Kidney epithelial cell (primary cell): Measurements from ENCODE around the gene FSTL4. TPM values are rescaled to one million over a fixed set of nuclear protein-coding genes. Genes with fewer than 3 reads are reported as not detected.

ENCODE experiments used
- DNase-seq: peaks from one replicate; pipeline ENCODE4 v3.0.0-alpha.2; 2010; ENCODE audit warnings: low read depth
- H3K27me3 ChIP-seq: 2 replicates; pipeline ENCODE4 v1.6.0; 2011; ENCODE audit warnings: low read length; ENCODE audit not compliant: control insufficient read depth, insufficient read depth
- H3K36me3 ChIP-seq: 2 replicates; pipeline ENCODE4 v1.5.1; 2011; ENCODE audit warnings: low read length; ENCODE audit not compliant: control insufficient read depth, insufficient read depth
- H3K4me3 ChIP-seq: 2 replicates; pipeline ENCODE4 v1.5.1; 2011; ENCODE audit warnings: low read depth, mild to moderate bottlenecking, control low read depth, low read length
- total RNA-seq: library from RNA; depleted of rRNA; stranded (reverse); fragments of >200 nt; gene quantifications from 2 replicates; pipeline ENCODE4 v1.2.3, GENCODE V29; 2015
- TF ChIP-seq, protein P1 (sequence below): IDR thresholded peaks from 2 replicates; pipeline ENCODE4 v1.5.1; 2011; ENCODE audit warnings: mild to moderate bottlenecking, moderate library complexity, low read length, control low read depth, inconsistent platforms; ENCODE audit not compliant: insufficient read depth, poor library complexity, severe bottlenecking

FSTL4 gene
- total RNA-seq, 1 donor from 2014 or later: not detected

DNA sequence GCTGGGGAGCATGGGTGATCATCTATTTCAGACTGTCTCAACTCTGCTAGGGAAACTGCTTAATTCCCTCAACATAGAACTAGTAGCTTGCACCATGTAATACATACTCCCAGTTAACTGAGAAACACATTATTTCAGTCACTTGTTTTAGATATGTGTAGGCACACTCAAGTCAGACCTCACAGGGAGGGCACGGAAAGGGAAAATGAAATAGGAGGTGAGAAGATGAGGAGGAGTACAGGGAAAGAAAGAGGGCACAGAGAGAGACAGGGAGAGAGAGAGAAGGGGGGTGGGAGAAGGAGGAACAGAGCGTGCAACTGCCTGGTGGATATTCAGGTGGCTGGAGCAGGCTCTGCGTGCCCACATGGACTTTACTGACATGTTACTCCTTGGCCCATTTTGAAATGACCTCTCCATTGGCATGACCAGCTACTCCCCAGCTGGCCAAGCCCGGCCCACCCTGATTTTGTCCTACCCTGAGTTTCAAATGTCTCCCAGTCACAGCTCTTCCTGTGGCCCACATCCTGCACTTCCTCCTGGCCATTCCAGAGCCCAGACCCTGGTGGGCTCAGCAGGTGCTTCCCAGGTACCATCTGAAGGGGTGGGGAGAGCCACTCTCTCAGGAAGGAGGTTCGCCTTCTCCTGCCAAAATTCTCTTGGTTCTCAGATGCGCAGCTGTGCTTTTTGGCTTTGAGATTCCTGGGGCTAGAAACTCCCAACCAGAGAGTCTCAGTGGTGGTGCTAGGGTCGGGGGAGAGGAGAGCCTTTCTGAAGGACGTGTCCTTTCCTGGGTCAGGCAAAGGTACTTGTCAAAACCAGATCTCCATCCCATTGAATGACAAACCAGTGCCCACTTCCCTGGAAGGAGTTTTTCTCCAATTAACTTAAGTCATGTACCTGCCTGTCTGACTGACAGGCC lies 229.4 kb downstream of the FSTL4 start:
- no peak for DNase-seq
- Histone ChIP-seq H3K4me3 (no peak overlapping the region), H3K36me3 (no peaks in the 10 kb centered on the region), H3K27me3 (peaks cover 15% of the 10 kb centered on the region)
- TF ChIP-seq, protein P1, sequence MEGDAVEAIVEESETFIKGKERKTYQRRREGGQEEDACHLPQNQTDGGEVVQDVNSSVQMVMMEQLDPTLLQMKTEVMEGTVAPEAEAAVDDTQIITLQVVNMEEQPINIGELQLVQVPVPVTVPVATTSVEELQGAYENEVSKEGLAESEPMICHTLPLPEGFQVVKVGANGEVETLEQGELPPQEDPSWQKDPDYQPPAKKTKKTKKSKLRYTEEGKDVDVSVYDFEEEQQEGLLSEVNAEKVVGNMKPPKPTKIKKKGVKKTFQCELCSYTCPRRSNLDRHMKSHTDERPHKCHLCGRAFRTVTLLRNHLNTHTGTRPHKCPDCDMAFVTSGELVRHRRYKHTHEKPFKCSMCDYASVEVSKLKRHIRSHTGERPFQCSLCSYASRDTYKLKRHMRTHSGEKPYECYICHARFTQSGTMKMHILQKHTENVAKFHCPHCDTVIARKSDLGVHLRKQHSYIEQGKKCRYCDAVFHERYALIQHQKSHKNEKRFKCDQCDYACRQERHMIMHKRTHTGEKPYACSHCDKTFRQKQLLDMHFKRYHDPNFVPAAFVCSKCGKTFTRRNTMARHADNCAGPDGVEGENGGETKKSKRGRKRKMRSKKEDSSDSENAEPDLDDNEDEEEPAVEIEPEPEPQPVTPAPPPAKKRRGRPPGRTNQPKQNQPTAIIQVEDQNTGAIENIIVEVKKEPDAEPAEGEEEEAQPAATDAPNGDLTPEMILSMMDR: no peak

DNA sequence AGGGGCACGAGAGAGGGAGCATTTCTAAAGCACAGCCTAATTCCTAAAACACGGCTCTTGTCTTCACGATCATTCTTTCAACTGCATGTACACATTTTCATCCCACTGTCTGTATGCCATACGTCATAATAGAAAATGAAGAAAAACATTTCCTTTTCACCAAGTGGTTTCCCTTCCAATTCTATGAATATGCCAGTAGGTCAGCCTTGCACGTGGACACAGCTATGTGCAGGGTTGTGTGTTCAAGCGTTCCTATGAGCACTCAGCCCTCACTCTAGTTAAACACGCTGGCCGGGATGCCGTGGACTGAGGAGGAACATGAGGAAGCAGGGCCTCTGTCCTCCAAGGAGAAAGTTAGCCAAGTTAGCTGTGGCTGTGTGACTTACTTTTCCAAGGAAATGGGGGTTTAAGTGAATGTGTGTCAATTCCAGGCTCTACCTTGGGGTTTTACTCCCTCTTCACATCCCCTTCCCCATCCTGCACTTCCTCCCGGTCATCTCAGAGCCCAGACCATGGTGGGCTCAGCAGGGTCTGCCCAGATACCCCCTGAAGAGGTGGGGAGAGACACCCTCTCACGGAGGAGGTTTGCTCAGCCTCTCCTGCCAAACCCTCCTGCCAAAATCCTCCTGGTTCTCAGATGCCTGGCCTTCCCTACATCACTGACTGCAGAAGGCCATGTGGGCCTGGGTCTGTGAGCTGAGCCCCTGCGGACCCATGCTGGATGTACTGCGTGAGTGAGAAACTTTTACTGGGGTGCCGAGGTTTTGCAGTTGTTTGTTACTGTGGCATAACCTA lies 230.6 kb downstream of the FSTL4 start:
- TF ChIP-seq, protein P1: no peak
- no peaks in the 10 kb centered on the region for H3K36me3 ChIP-seq
- DNase-seq: no peak
- peaks cover 15% of the 10 kb centered on the region for H3K27me3 ChIP-seq
- H3K4me3 ChIP-seq: no peak overlapping the region

DNA sequence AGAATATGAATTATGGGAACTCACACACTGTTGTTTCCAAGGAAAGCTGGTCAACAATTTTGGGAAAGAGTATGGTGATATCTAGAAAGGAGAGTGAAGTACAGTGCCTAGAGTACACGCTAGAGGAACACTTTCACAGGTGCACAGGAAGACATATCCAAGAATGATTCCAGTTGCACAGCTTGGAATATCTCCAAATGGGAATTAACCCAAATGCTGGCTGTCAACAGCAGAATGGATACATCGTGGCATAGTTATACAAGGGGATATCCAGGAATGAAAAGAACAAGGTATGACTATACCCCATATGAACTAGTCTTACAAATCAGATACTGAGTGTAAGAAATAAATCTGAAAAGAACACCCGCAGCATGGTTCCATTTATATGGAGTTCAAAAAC lies 231.3 kb downstream of the FSTL4 start:
- H3K27me3 ChIP-seq: peaks cover 15% of the 10 kb centered on the region
- no peak for DNase-seq
- H3K4me3 ChIP-seq: no peak overlapping the region
- no peaks in the 10 kb centered on the region for H3K36me3 ChIP-seq
- TF ChIP-seq, protein P1: no peak

DNA sequence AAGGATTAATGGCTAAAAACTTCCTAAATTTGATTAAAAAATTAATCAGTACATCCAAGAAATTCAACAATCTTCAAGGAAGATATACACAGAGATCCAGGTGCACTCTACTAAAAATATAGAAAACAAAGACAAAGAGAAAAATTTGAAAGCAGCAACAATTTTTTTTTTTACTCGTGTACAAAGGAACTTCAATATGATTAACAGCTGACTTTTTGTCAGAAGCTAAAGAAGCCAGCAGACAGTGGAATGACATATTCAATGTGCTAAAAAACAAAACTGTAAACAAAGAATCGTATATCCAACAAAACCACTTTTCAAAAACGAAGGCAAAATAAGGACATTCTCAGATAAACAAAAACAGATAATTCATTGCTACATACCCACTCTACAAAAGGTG lies 234.6 kb downstream of the FSTL4 start:
- TF ChIP-seq, protein P1: no peak
- DNase-seq: no peak
- Histone ChIP-seq H3K4me3 (no peak overlapping the region), H3K27me3 (peaks cover 9% of the 10 kb centered on the region), H3K36me3 (no peaks in the 10 kb centered on the region)

DNA sequence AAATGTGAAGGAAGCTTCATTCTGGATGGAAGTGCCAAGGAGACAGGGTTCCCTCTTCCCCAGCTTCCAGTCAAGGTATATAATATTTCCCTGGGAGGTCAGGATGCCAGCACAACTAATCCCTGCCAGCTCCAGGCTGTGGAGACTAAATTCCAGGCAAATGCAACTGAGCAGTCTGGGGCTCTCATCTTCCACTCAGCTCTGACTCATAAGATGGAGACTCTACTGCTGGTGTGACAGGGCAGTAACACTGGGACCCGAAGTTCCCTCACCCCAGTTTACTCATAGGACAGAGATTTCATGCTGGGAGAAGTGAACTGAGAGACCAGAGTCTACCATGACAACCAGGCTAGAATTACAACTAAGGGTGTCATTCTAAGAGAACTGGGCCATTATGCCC lies 235.4 kb downstream of the FSTL4 start:
- no peaks in the 10 kb centered on the region for H3K36me3 ChIP-seq
- DNase-seq: no peak
- TF ChIP-seq, protein P1: no peak
- H3K27me3 ChIP-seq: peaks cover 8% of the 10 kb centered on the region
- no peak overlapping the region for H3K4me3 ChIP-seq
